GM21423 (cell line): ENCODE results near the gene PLG.
"Not testable (repeated sequence)": the region's sequence is repeated elsewhere in the genome, so short reads cannot be mapped to it uniquely, and the experiment has no call there.

Experiments
- ATAC-seq: cut with Tn5 transposase; IDR thresholded peaks from one replicate; pipeline ENCODE4 v1.9.1; 2021; ENCODE audit warnings: mild to moderate bottlenecking, moderate library complexity; ENCODE audit not compliant: unreplicated experiment

PLG gene

GRCh38 chr6:160774399-160774798 is 72.4 kb downstream of the PLG start:
- ATAC-seq, result no peak

- ATAC-seq, result no peak
Observed at GRCh38 chr6:160775792-160776580, 73.9 kb downstream of the PLG start.

GRCh38 chr6:160779095-160779494 is 77.1 kb downstream of the PLG start:
- not testable (repeated sequence) for ATAC-seq

GRCh38 chr6:160780656-160781055 is 78.6 kb downstream of the PLG start:
- not testable (repeated sequence) for ATAC-seq

- ATAC-seq, result no peak
Observed at GRCh38 chr6:160781298-160781697, 79.3 kb downstream of the PLG start.

- ATAC-seq, result no peak
Observed at GRCh38 chr6:160782228-160782627, 80.2 kb downstream of the PLG start.

- ATAC-seq, result no peak
Observed at GRCh38 chr6:160783741-160784140, 81.7 kb downstream of the PLG start.

GRCh38 chr6:160788126-160788525 is 86.1 kb downstream of the PLG start:
- not testable (repeated sequence) for ATAC-seq

- ATAC-seq, result no peak
Observed at GRCh38 chr6:160788806-160789205, 86.8 kb downstream of the PLG start.

GRCh38 chr6:160789263-160790027 is 87.4 kb downstream of the PLG start:
- no peak for ATAC-seq

GRCh38 chr6:160790028-160790792 is 88.2 kb downstream of the PLG start:
- ATAC-seq, result no peak

- ATAC-seq, result peak; percentile 59
Observed at GRCh38 chr6:160791459-160791858, 89.4 kb downstream of the PLG start.

- ATAC-seq, result peak; percentile 38
Observed at GRCh38 chr6:160791981-160792418, 90.0 kb downstream of the PLG start.

- no peak for ATAC-seq
Observed at GRCh38 chr6:160792708-160793107, 90.7 kb downstream of the PLG start.

GRCh38 chr6:160793652-160794051 is 91.6 kb downstream of the PLG start:
- no peak for ATAC-seq

GRCh38 chr6:160795721-160796120 is 93.7 kb downstream of the PLG start:
- no peak for ATAC-seq

GRCh38 chr6:160798625-160799024 is 96.6 kb downstream of the PLG start:
- ATAC-seq, result no peak

GRCh38 chr6:160799801-160800506 is 97.9 kb downstream of the PLG start:
- no peak for ATAC-seq

GRCh38 chr6:160801418-160801817 is 99.4 kb downstream of the PLG start:
- no peak for ATAC-seq

GRCh38 chr6:160802049-160802448 is 100.0 kb downstream of the PLG start:
- ATAC-seq, result not testable (repeated sequence)
